GM12878 (cell line): Measurements from ENCODE around the gene SYNGR1. TPM values are rescaled to one million over a fixed set of nuclear protein-coding genes. Genes with fewer than 3 reads are reported as not detected.

Experiments used
- ATAC-seq: fragments of 200-7000 bp; cut with Tn5 transposase; 3 replicates; pipeline ENCODE4 v1.9.1; 2020; ENCODE audit warnings: mild to moderate bottlenecking, moderate library complexity
- BruUV-seq: library from RNA; stranded (reverse); fragments of 400-500 nt; replicated peaks from 2 replicates; lab custom pipeline; 2021; lab: Mats Ljungman, UMichigan
- CTCF ChIA-PET: fragments of 300-600 bp; sonication (Branson Sonifier 250); formaldehyde crosslinking; extraction: SDS; loops from one replicate; lab custom pipeline; 2021; ENCODE audit warnings: inconsistent platforms; lab: Yijun Ruan, JAX
- POLR2A ChIA-PET: fragments of 350-600 bp; formaldehyde crosslinking; extraction: SDS; loops from one replicate; lab custom pipeline; 2021; ENCODE audit warnings: inconsistent platforms; lab: Charles Lee
- RAD21 ChIA-PET: fragments of 300-600 bp; sonication (Branson Sonifier 250); formaldehyde crosslinking; loops from one replicate; lab custom pipeline; 2023; ENCODE audit warnings: antibody characterized with exemption; ENCODE audit not compliant: unreplicated experiment; lab: Charles Lee
- SMC1A ChIA-PET: fragments of 300-600 bp; sonication (Branson Sonifier 250); formaldehyde crosslinking; loops from one replicate; lab custom pipeline; 2023; ENCODE audit not compliant: unreplicated experiment, uncharacterized antibody; lab: Charles Lee
- DNase-seq: peaks from one replicate; pipeline ENCODE4 v3.0.0-alpha.2; 2011; ENCODE audit warnings: low read depth, low spot score
- FAIRE-seq: peaks from 3 replicates; lab custom pipeline; 2011; peaks lifted over from hg19 to GRCh38; lab: Jason Lieb, UNC
- H2AFZ ChIP-seq: 2 replicates; pipeline ENCODE4 v1.6.0; 2011; ENCODE audit warnings: low read depth, low read length, control low read depth; ENCODE audit not compliant: control insufficient read depth
- H3K27ac ChIP-seq: 2 replicates; pipeline ENCODE4 v1.5.1; 2011; ENCODE audit warnings: control low read depth; ENCODE audit not compliant: control insufficient read depth, insufficient read depth
- H3K27me3 ChIP-seq, 2 experiments: replicated peaks in 1 of 2; 2 replicates each; pipeline versions ENCODE4 v1.6.0 to v1.6.1; 2011; ENCODE audit warnings: low read length in 1 of 2; ENCODE audit not compliant: control insufficient read depth in 2 of 2, insufficient read depth in 2 of 2
- H3K36me3 ChIP-seq, 2 experiments: 2 replicates each; pipeline ENCODE4 v1.5.1; 2011; ENCODE audit warnings: low read length in 1 of 2; ENCODE audit not compliant: control insufficient read depth in 2 of 2, insufficient read depth in 2 of 2
- H3K4me1 ChIP-seq: 2 replicates; pipeline ENCODE4 v1.6.1; 2011; ENCODE audit warnings: mild to moderate bottlenecking, low read length, moderate library complexity, mixed read lengths; ENCODE audit not compliant: control insufficient read depth, insufficient read depth
- H3K4me2 ChIP-seq: 2 replicates; pipeline ENCODE4 v1.6.0; 2011; ENCODE audit warnings: control low read depth; ENCODE audit not compliant: control insufficient read depth, insufficient read depth
- H3K4me3 ChIP-seq: fragments of 200-600 bp; sonication (generic); 2 replicates; pipeline ENCODE4 v1.5.1; 2016
- H3K79me2 ChIP-seq: 2 replicates; pipeline ENCODE4 v1.6.0; 2011; ENCODE audit warnings: low read length; ENCODE audit not compliant: control insufficient read depth, insufficient read depth
- H3K9ac ChIP-seq: 2 replicates; pipeline ENCODE4 v1.8.0; 2011; ENCODE audit warnings: low read length, control low read depth, mixed read lengths; ENCODE audit not compliant: control insufficient read depth, insufficient read depth
- H3K9me3 ChIP-seq: replicated peaks from 3 replicates; pipeline ENCODE4 v1.5.1; 2011; ENCODE audit warnings: mild to moderate bottlenecking, low read length; ENCODE audit not compliant: control insufficient read depth, insufficient read depth
- H4K20me1 ChIP-seq: 2 replicates; pipeline ENCODE4 v1.6.0; 2011; ENCODE audit not compliant: control insufficient read depth, insufficient read depth
- CHD2 ChIP-seq: IDR thresholded peaks from 2 replicates; pipeline ENCODE4 v1.6.1; 2011; ENCODE audit warnings: low read depth, low read length, improper control_type of control experiment, borderline replicate concordance
- FOS ChIP-seq: IDR thresholded peaks from 3 replicates; pipeline ENCODE4 v1.6.1; 2011; ENCODE audit warnings: borderline replicate concordance; ENCODE audit not compliant: insufficient read length; ENCODE audit errors: extremely low read depth
- FOXM1 ChIP-seq: IDR thresholded peaks from 2 replicates; pipeline ENCODE4 v1.6.1; 2012; ENCODE audit warnings: low read depth, mild to moderate bottlenecking, inconsistent platforms, low read length, moderate library complexity
- HCFC1 ChIP-seq: fragments of 150-350 bp; IDR thresholded peaks from 2 replicates; pipeline ENCODE4 v1.6.1; 2014; ENCODE audit warnings: low read length
- IKZF2 ChIP-seq, 2 experiments: fragments of 450-650 bp; IDR thresholded peaks; 2 replicates each; pipeline ENCODE4 v1.6.1; 2017; ENCODE audit warnings: mild to moderate bottlenecking in 2 of 2, moderate library complexity in 2 of 2
- JUNB ChIP-seq: IDR thresholded peaks from 2 replicates; pipeline ENCODE4 v1.6.1; 2016; ENCODE audit warnings: antibody characterized with exemption, mild to moderate bottlenecking
- LARP7 ChIP-seq: fragments of 450-650 bp; IDR thresholded peaks from 2 replicates; pipeline ENCODE4 v1.6.1; 2017; ENCODE audit warnings: mild to moderate bottlenecking
- MAX ChIP-seq: IDR thresholded peaks from 2 replicates; pipeline ENCODE4 v1.6.1; 2012; ENCODE audit warnings: low read depth, low read length, improper control_type of control experiment
- POLR2AphosphoS5 ChIP-seq: IDR thresholded peaks from 2 replicates; pipeline ENCODE4 v1.6.1; 2011; ENCODE audit warnings: mild to moderate bottlenecking, low read length, inconsistent platforms
- RAD21 ChIP-seq: IDR thresholded peaks from 2 replicates; pipeline ENCODE4 v1.6.1; 2011; ENCODE audit warnings: mild to moderate bottlenecking, low read depth, low read length, moderate library complexity; ENCODE audit not compliant: insufficient read depth
- RELA ChIP-seq: fragments of 450-650 bp; IDR thresholded peaks from 2 replicates; pipeline ENCODE4 v1.8.0; 2014; ENCODE audit warnings: borderline replicate concordance; ENCODE audit not compliant: partially characterized antibody
- SKIL ChIP-seq: fragments of 450-650 bp; IDR thresholded peaks from 2 replicates; pipeline ENCODE4 v1.6.1; 2017; ENCODE audit warnings: mild to moderate bottlenecking, low read depth, inconsistent platforms; ENCODE audit not compliant: poor library complexity, severe bottlenecking
- SMAD1 ChIP-seq: fragments of 450-650 bp; IDR thresholded peaks from 2 replicates; pipeline ENCODE4 v1.6.1; 2018; ENCODE audit warnings: mild to moderate bottlenecking, low read depth; ENCODE audit not compliant: partially characterized antibody
- SUZ12 ChIP-seq: fragments of 200-600 bp; sonication (generic); IDR thresholded peaks from one replicate; pipeline ENCODE4 v1.6.1; 2018; ENCODE audit warnings: antibody characterized with exemption, mild to moderate bottlenecking; ENCODE audit not compliant: unreplicated experiment
- ZNF217 ChIP-seq: fragments of 450-650 bp; IDR thresholded peaks from 2 replicates; pipeline ENCODE4 v1.6.1; 2017; ENCODE audit warnings: antibody characterized with exemption, mild to moderate bottlenecking
- ZNF384 ChIP-seq: IDR thresholded peaks from 2 replicates; pipeline ENCODE4 v1.6.1; 2012; ENCODE audit warnings: low read depth, mild to moderate bottlenecking, low read length, improper control_type of control experiment, borderline replicate concordance
- WGBS: methylation state at CpG from one replicate; pipeline ENCODE4 v1.1.6; 2016; ENCODE audit warnings: low lambda C conversion rate; ENCODE audit not compliant: insufficient replicate concordance, insufficient coverage; ENCODE audit errors: missing lambda C conversion rate; 5-methylcytosine and 5-hydroxymethylcytosine counted together
- in situ Hi-C: fragments of 300-500 bp; cut with MboI; formaldehyde crosslinking; loops from 9 replicates; pipeline ENCODE4 v1.14.3; 2018; ENCODE audit warnings: mixed read lengths
- intact Hi-C: fragments of 100-400 bp; cut with micrococcal nuclease; formaldehyde crosslinking; loops from one replicate; pipeline ENCODE4 v1.14.2; 2022; ENCODE audit not compliant: unreplicated experiment
- polyA plus RNA-seq, 11 experiments: library from polyadenylated mRNA; depleted of rRNA in 4 of 11; unstranded in 6 of 11; stranded (reverse) in 5 of 11; fragments of >200 nt; fragmentation: Nextera tagmentation in 4 of 11; fragmentation: Illumina TruSeq in 1 of 11; extraction: Ambion mirVana in 4 of 11; extraction: Trizol in 1 of 11; gene quantifications; 1 replicate in 1 of 11; 2 replicates in 10 of 11; pipeline versions ENCODE4 v1.2.1 to v1.2.3, GENCODE V29; 2011 to 2016; ENCODE audit warnings: inconsistent platforms in 2 of 11, missing spikeins in 2 of 11, low read depth in 1 of 11
- total RNA-seq, 4 experiments: library from RNA; depleted of rRNA in 3 of 4; stranded (reverse); fragments of >200 nt in 3 of 4; fragmentation: Illumina TruSeq in 1 of 4; extraction: Trizol in 1 of 4; gene quantifications; 2 replicates each; pipeline versions ENCODE4 v1.2.1 to v1.2.3, GENCODE V29; 2013 to 2021
- TF ChIP-seq, protein P1 (sequence below): IDR thresholded peaks from 2 replicates; pipeline ENCODE4 v1.6.1; 2012; ENCODE audit warnings: low read length, inconsistent platforms
- TF ChIP-seq, protein P2 (sequence below): fragments of 450-650 bp; conservative IDR thresholded peaks from 2 replicates; pipeline ENCODE4 v1.6.1; 2017; ENCODE audit warnings: mild to moderate bottlenecking, moderate library complexity

SYNGR1 gene
- total and polyA plus RNA-seq, 10 of the 15 experiments (the other 5 are each of a cell fraction or from before 2014, with no cell fraction given): 0.87 to 9.2 (median 3.5) TPM

DNA sequence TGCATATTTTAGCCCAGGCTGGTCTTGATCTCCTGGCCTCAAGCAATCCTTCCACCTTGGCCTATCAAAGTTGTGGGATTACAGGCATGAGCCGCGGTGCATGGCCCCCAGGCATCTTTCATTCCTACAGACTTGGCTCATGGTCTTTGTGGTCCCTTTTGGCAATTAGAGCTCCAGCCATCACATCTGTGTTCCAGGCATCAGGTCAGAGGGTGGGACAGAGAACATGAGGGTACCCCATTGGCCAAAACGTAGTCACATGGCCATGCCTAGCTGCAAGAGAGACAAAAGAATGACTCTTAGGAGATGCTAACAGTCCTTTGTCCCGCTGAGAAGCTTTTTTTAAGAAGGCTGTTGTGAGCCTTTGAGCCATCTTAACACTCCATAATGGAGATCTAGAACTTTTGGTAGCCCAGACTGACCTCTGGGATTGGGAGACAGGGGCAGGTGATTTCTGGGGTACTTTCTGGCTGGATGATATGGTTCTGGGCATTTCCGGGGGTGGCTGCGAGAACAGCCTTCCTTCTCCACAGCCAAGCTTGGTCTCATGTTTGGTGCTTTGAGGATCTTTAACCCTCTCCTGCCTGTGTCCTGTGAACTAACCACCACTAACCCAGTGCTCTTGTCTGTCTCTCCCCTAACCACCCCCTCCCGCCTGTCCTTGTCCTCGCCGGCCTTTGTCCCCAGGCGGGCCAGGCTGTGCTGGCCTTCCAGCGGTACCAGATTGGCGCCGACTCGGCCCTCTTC, 31.4 kb downstream of the SYNGR1 start (continued):
- TF ChIP-seq RAD21 (no peak), POLR2AphosphoS5 (no peak), IKZF2 (IDR thresholded peaks at IDR 0.05) (no peak), LARP7 (no peak), HCFC1 (no peak)

GRCh38 chr22:39381930-39382329, 32.1 kb downstream of the SYNGR1 start:
- CTCF ChIA-PET: no interaction called here
- DNase-seq (no peak), FAIRE-seq (no peak), ATAC-seq (no peak)
- Histone ChIP-seq H4K20me1 (no peaks in the 10 kb centered on the region), H3K27me3 (no peaks in the 10 kb centered on the region), H3K4me2 (no peak overlapping the region), H3K4me1 (peaks cover 11% of the 10 kb centered on the region), H3K79me2 (no peaks in the 10 kb centered on the region), H3K9ac (no peak overlapping the region), H3K27ac (no peak overlapping the region), H2AFZ (peak overlapping the region; percentile 33), H3K36me3 (no peaks in the 10 kb centered on the region), H3K4me3 (no peak overlapping the region), H3K9me3 (no peaks in the 10 kb centered on the region)
- SMC1A ChIA-PET: no interaction called here
- 36% methylated on average over 6 of the region's 8 CpGs for WGBS
- no TSS peak for BruUV-seq
- RAD21 ChIA-PET: interaction anchor here (1.5 kb wide), 1 partner anchor 115 kb away, joined by 3 read pairs; no protein-coding TSS in a partner anchor
- POLR2A ChIA-PET: interaction anchor here (0.8 to 1.3 kb wide), 3 partner anchors 9 to 138 kb away, joined by 3 to 4 read pairs (median 3); partner anchors contain the start of gene ATF4
- intact Hi-C loops (no loop called here), in situ Hi-C loops (no loop called here)
- TF ChIP-seq FOS (no peak), FOXM1 (no peak), SUZ12 (no peak), JUNB (no peak), CHD2 (no peak), SKIL (no peak), ZNF217 (no peak), ZNF384 (no peak), RELA (no peak), SMAD1 (no peak), MAX (no peak)
- TF ChIP-seq, protein P1, sequence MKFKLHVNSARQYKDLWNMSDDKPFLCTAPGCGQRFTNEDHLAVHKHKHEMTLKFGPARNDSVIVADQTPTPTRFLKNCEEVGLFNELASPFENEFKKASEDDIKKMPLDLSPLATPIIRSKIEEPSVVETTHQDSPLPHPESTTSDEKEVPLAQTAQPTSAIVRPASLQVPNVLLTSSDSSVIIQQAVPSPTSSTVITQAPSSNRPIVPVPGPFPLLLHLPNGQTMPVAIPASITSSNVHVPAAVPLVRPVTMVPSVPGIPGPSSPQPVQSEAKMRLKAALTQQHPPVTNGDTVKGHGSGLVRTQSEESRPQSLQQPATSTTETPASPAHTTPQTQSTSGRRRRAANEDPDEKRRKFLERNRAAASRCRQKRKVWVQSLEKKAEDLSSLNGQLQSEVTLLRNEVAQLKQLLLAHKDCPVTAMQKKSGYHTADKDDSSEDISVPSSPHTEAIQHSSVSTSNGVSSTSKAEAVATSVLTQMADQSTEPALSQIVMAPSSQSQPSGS: no peak
- TF ChIP-seq, protein P2, sequence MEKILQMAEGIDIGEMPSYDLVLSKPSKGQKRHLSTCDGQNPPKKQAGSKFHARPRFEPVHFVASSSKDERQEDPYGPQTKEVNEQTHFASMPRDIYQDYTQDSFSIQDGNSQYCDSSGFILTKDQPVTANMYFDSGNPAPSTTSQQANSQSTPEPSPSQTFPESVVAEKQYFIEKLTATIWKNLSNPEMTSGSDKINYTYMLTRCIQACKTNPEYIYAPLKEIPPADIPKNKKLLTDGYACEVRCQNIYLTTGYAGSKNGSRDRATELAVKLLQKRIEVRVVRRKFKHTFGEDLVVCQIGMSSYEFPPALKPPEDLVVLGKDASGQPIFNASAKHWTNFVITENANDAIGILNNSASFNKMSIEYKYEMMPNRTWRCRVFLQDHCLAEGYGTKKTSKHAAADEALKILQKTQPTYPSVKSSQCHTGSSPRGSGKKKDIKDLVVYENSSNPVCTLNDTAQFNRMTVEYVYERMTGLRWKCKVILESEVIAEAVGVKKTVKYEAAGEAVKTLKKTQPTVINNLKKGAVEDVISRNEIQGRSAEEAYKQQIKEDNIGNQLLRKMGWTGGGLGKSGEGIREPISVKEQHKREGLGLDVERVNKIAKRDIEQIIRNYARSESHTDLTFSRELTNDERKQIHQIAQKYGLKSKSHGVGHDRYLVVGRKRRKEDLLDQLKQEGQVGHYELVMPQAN: no peak
